Aorta (tissue), 5 donors: ENCODE data around the gene MAPKAPK2. TPM values are rescaled to one million over a fixed set of nuclear protein-coding genes. Genes with fewer than 3 reads are reported as not detected.

Experiments
- ATAC-seq: fragments of 200-7000 bp; cut with Tn5 transposase; one replicate; pipeline ENCODE4 v1.9.1; 2022; ENCODE audit warnings: moderate library complexity; ENCODE audit not compliant: low FRiP score
- DNase-seq, 2 donors: peaks; one replicate each; pipeline ENCODE4 v3.0.0-alpha.2; 2020
- H3K27ac ChIP-seq, 2 donors: one replicate each; pipeline ENCODE4 v1.5.1; 2013; ENCODE audit warnings: low read length in 2 of 2, mild to moderate bottlenecking in 2 of 2, moderate library complexity in 2 of 2, control low read depth in 1 of 2, inconsistent platforms in 1 of 2, low read depth in 1 of 2
- H3K27me3 ChIP-seq, 2 donors: one replicate each; pipeline ENCODE4 v1.6.1; 2013; ENCODE audit warnings: control low read depth in 1 of 2, low read length in 1 of 2, mild to moderate bottlenecking in 1 of 2, moderate library complexity in 1 of 2; ENCODE audit not compliant: insufficient read depth in 2 of 2, control insufficient read depth in 1 of 2
- H3K36me3 ChIP-seq, 2 donors: one replicate each; pipeline ENCODE4 v1.6.1; 2013; ENCODE audit warnings: control low read depth in 1 of 2, low read length in 1 of 2, mild to moderate bottlenecking in 1 of 2; ENCODE audit not compliant: insufficient read depth in 2 of 2, control insufficient read depth in 1 of 2
- H3K4me1 ChIP-seq, 2 donors: one replicate each; pipeline ENCODE4 v1.6.1; 2013; ENCODE audit warnings: low read length in 2 of 2, control low read depth in 1 of 2, mild to moderate bottlenecking in 1 of 2, moderate library complexity in 1 of 2; ENCODE audit not compliant: insufficient read depth in 2 of 2, control insufficient read depth in 1 of 2
- H3K4me3 ChIP-seq, 2 donors: one replicate each; pipeline ENCODE4 v1.5.1; 2013; ENCODE audit warnings: low read length in 2 of 2, control low read depth in 1 of 2, mild to moderate bottlenecking in 1 of 2
- H3K9me3 ChIP-seq: one replicate; pipeline ENCODE4 v1.6.1; 2013; ENCODE audit warnings: mild to moderate bottlenecking, low read length; ENCODE audit not compliant: control insufficient read depth
- WGBS, 2 donors: extraction: QIAGEN DNeasy Blood & Tissue Kit; methylation state at CpG; one replicate each; pipeline ENCODE4 v1.1.7; 2013; 5-methylcytosine and 5-hydroxymethylcytosine counted together
- intact Hi-C, 2 donors: fragments of 100-400 bp; cut with DNase I; formaldehyde crosslinking; loops; one replicate each; pipeline versions ENCODE4 v1.14.2 to v1.15.0; 2022
- polyA plus RNA-seq, 2 donors: library from polyadenylated mRNA; stranded (reverse); fragments of 200-250 nt; gene quantifications; one replicate each; pipeline ENCODE4 v1.2.3, GENCODE V29; 2013
- total RNA-seq, 2 donors: library from RNA; stranded (reverse); fragmentation: NEBNext Ultra II Directional; extraction: Animal tissue kit (Norgen Biotek cat#: 25700); gene quantifications; one replicate each; pipeline ENCODE4 v1.2.1, GENCODE V29; 2021
- donor health status: healthy with polysubstance abuse.
- donor health status: Bipolar disorder and iron deficiency.
- donor health status: DM: no; HTN: no; CAD: no.
- donor health status: DM: no; HTN: no; CAD: no.
- donor health status: DM: yes; HTN: yes; CAD: no.

Gene MAPKAPK2
- total and polyA plus RNA-seq, 4 donors = 40.2 to 117 (median 67.7) TPM

GRCh38 chr1:206674745-206675175 is 9.9 kb upstream of the MAPKAPK2 start:
- DNase-seq = peak; percentile 86 to 89
- WGBS, 2 donors = 10 to 13% methylated on average over 1 of the region's 1 CpG
- intact Hi-C loops = loop anchor here in 1 of 2 donors (5.0 kb wide), 1 partner anchor 48 kb away; no protein-coding TSS in a partner anchor

GRCh38 chr1:206676499-206676898 is 8.2 kb upstream of the MAPKAPK2 start:
- WGBS, 2 donors = 95 to 97% methylated on average over 2 of the region's 2 CpGs
- no peaks in the 10 kb centered on the region for H3K36me3 ChIP-seq
- intact Hi-C loops = loop anchor here in 1 of 2 donors (5.0 kb wide), 1 partner anchor 46 kb away; no protein-coding TSS in a partner anchor
- H3K27me3 ChIP-seq = no peaks in the 10 kb centered on the region
- no peaks in the 10 kb centered on the region for H3K4me1 ChIP-seq
- H3K27ac ChIP-seq = no peak overlapping the region
- H3K4me3 ChIP-seq = no peak overlapping the region
- DNase-seq (no peak), ATAC-seq (no peak)
- no peaks in the 10 kb centered on the region for H3K9me3 ChIP-seq

More at GRCh38 chr1:206674745-206675175, 9.9 kb upstream of the MAPKAPK2 start:
- no peak overlapping the region for H3K4me3 ChIP-seq
- ATAC-seq = peak; percentile 78
- no peaks in the 10 kb centered on the region for H3K4me1 ChIP-seq
- H3K27ac ChIP-seq = peak overlapping the region in 1 of 2 donors; percentile 79
- no peaks in the 10 kb centered on the region for H3K36me3 ChIP-seq
- no peaks in the 10 kb centered on the region for H3K9me3 ChIP-seq
- H3K27me3 ChIP-seq = no peaks in the 10 kb centered on the region

GRCh38 chr1:206678490-206678889 is 6.2 kb upstream of the MAPKAPK2 start:
- WGBS, 2 donors = 83 to 90% methylated on average over 3 of the region's 3 CpGs
- no peaks in the 10 kb centered on the region for H3K27me3 ChIP-seq
- H3K9me3 ChIP-seq = no peaks in the 10 kb centered on the region
- DNase-seq = no peak
- H3K4me1 ChIP-seq = no peaks in the 10 kb centered on the region
- H3K27ac ChIP-seq = no peak overlapping the region
- no peaks in the 10 kb centered on the region for H3K36me3 ChIP-seq
- ATAC-seq = no peak
- H3K4me3 ChIP-seq = no peak overlapping the region
- intact Hi-C loops = loop anchor here in 1 of 2 donors (5.0 kb wide), 1 partner anchor 44 kb away; no protein-coding TSS in a partner anchor

- intact Hi-C loops = loop anchor here (5.0 to 10.0 kb wide), 2 partner anchors 43 to 185 kb away; no protein-coding TSS in a partner anchor
- no peaks in the 10 kb centered on the region for H3K4me1 ChIP-seq
- no peak overlapping the region for H3K27ac ChIP-seq
- no peak overlapping the region for H3K4me3 ChIP-seq
- DNase-seq = no peak
- H3K36me3 ChIP-seq = no peaks in the 10 kb centered on the region
- no peaks in the 10 kb centered on the region for H3K27me3 ChIP-seq
- no peaks in the 10 kb centered on the region for H3K9me3 ChIP-seq
- WGBS, 2 donors = 62 to 64% methylated on average over 5 of the region's 5 CpGs
- ATAC-seq = no peak
These were observed 4.9 kb upstream of the MAPKAPK2 start for GRCh38 chr1:206679738-206680211.

GRCh38 chr1:206680279-206680678 is 4.4 kb upstream of the MAPKAPK2 start:
- no peaks in the 10 kb centered on the region for H3K27me3 ChIP-seq
- intact Hi-C loops = loop anchor here in 1 of 2 donors (10.0 kb wide), 1 partner anchor 185 kb away; no protein-coding TSS in a partner anchor
- H3K4me1 ChIP-seq = no peaks in the 10 kb centered on the region
- ATAC-seq = no peak
- 76 to 77% methylated on average over 4 of the region's 4 CpGs for WGBS, 2 donors
- DNase-seq = no peak
- H3K9me3 ChIP-seq = no peaks in the 10 kb centered on the region
- no peak overlapping the region for H3K27ac ChIP-seq
- H3K36me3 ChIP-seq = no peaks in the 10 kb centered on the region
- H3K4me3 ChIP-seq = no peak overlapping the region

- no peaks in the 10 kb centered on the region for H3K27me3 ChIP-seq
- intact Hi-C loops = loop anchor here in 1 of 2 donors (10.0 kb wide), 1 partner anchor 187 kb away; no protein-coding TSS in a partner anchor
These were observed 3.3 kb upstream of the MAPKAPK2 start for GRCh38 chr1:206681359-206681758.

GRCh38 chr1:206682111-206682510 is 2.6 kb upstream of the MAPKAPK2 start:
- Histone ChIP-seq H3K4me1 (peaks cover 0 to 4% of the 10 kb centered on the region in 2 donors), H3K27me3 (no peaks in the 10 kb centered on the region), H3K27ac (no peak overlapping the region), H3K4me3 (no peak overlapping the region), H3K9me3 (no peaks in the 10 kb centered on the region), H3K36me3 (no peaks in the 10 kb centered on the region)
- intact Hi-C loops = loop anchor here in 1 of 2 donors (10.0 kb wide), 1 partner anchor 187 kb away; no protein-coding TSS in a partner anchor
- no peak for ATAC-seq
- no peak for DNase-seq
- 90 to 92% methylated on average over 3 of the region's 3 CpGs for WGBS, 2 donors

More at GRCh38 chr1:206681359-206681758, 3.3 kb upstream of the MAPKAPK2 start:
- 69 to 73% methylated on average over 2 of the region's 2 CpGs for WGBS, 2 donors
- Histone ChIP-seq H3K36me3 (no peaks in the 10 kb centered on the region), H3K27ac (no peak overlapping the region), H3K4me3 (no peak overlapping the region), H3K9me3 (no peaks in the 10 kb centered on the region), H3K4me1 (no peaks in the 10 kb centered on the region)
- DNase-seq = no peak
- no peak for ATAC-seq

GRCh38 chr1:206683313-206683712 is 1.4 kb upstream of the MAPKAPK2 start:
- Histone ChIP-seq H3K4me1 (peaks cover 4 to 15% of the 10 kb centered on the region in 2 donors), H3K4me3 (no peak overlapping the region), H3K27ac (no peak overlapping the region), H3K9me3 (no peaks in the 10 kb centered on the region), H3K36me3 (no peaks in the 10 kb centered on the region), H3K27me3 (no peaks in the 10 kb centered on the region)
- 93% methylated on average over 6 of the region's 6 CpGs for WGBS, 2 donors
- no peak for DNase-seq
- ATAC-seq = no peak
- intact Hi-C loops = loop anchor here in 1 of 2 donors (10.0 kb wide), 1 partner anchor 189 kb away; no protein-coding TSS in a partner anchor

GRCh38 chr1:206684003-206684402 is 702 bp upstream of the MAPKAPK2 start:
- H3K27me3 ChIP-seq = no peaks in the 10 kb centered on the region
- peaks cover 4 to 16% of the 10 kb centered on the region in 2 donors for H3K4me1 ChIP-seq
- 62% methylated on average over 8 of the region's 8 CpGs for WGBS, 2 donors
- no peaks in the 10 kb centered on the region for H3K9me3 ChIP-seq
- intact Hi-C loops = loop anchor here in 1 of 2 donors (10.0 kb wide), 1 partner anchor 189 kb away; no protein-coding TSS in a partner anchor
- H3K27ac ChIP-seq = no peak overlapping the region
- ATAC-seq = no peak
- H3K4me3 ChIP-seq = no peak overlapping the region
- no peaks in the 10 kb centered on the region for H3K36me3 ChIP-seq
- no peak for DNase-seq
